Measurements from ENCODE around the gene SERGEF.
"Not testable (repeated sequence)": the region's sequence is repeated elsewhere in the genome, so short reads cannot be mapped to it uniquely, and the experiment has no call there.

SERGEF gene

GRCh38 chr11:17877886-17878285 lies 135.0 kb downstream of the SERGEF start:
- no peak for DNase-seq
- Histone ChIP-seq H3K36me3 (peaks cover 19% of the 10 kb centered on the region), H3K27me3 (ENCODE audit: insufficient read depth, low read depth, severe bottlenecking) (no peaks in the 10 kb centered on the region), H3K4me3 (ENCODE audit: low read depth, low read length) (no peak overlapping the region), H3K27ac (no peak overlapping the region), H3K9me3 (ENCODE audit: severe bottlenecking) (no peaks in the 10 kb centered on the region)
- no peak for TF ChIP-seq CTCF (IDR thresholded peaks at IDR 0.05; ENCODE audit: low read depth, low read length)

GRCh38 chr11:17876827-17877226 lies 136.0 kb downstream of the SERGEF start:
- peaks cover 21% of the 10 kb centered on the region for H3K36me3 ChIP-seq
- H3K9me3 ChIP-seq (ENCODE audit: severe bottlenecking): no peaks in the 10 kb centered on the region
- H3K27ac ChIP-seq: no peak overlapping the region
- no peak for TF ChIP-seq CTCF (IDR thresholded peaks at IDR 0.05; ENCODE audit: low read depth, low read length)
- H3K27me3 ChIP-seq (ENCODE audit: insufficient read depth, low read depth, severe bottlenecking): no peaks in the 10 kb centered on the region
- no peak for DNase-seq
- H3K4me3 ChIP-seq (ENCODE audit: low read depth, low read length): no peak overlapping the region

GRCh38 chr11:17875891-17876290 lies 137.0 kb downstream of the SERGEF start:
- DNase-seq: no peak
- Histone ChIP-seq H3K9me3 (ENCODE audit: severe bottlenecking) (no peaks in the 10 kb centered on the region), H3K36me3 (peaks cover 24% of the 10 kb centered on the region), H3K4me3 (ENCODE audit: low read depth, low read length) (no peak overlapping the region), H3K27ac (no peak overlapping the region), H3K27me3 (ENCODE audit: insufficient read depth, low read depth, severe bottlenecking) (no peaks in the 10 kb centered on the region)
- TF ChIP-seq CTCF (IDR thresholded peaks at IDR 0.05; ENCODE audit: low read depth, low read length): no peak

- no peaks in the 10 kb centered on the region for H3K27me3 ChIP-seq (ENCODE audit: insufficient read depth, low read depth, severe bottlenecking)
- H3K36me3 ChIP-seq: peaks cover 24% of the 10 kb centered on the region
- H3K4me3 ChIP-seq (ENCODE audit: low read depth, low read length): no peak overlapping the region
- no peaks in the 10 kb centered on the region for H3K9me3 ChIP-seq (ENCODE audit: severe bottlenecking)
- TF ChIP-seq CTCF (IDR thresholded peaks at IDR 0.05; ENCODE audit: low read depth, low read length): no peak
- no peak for DNase-seq
- H3K27ac ChIP-seq: no peak overlapping the region
These were observed 139.3 kb downstream of the SERGEF start for GRCh38 chr11:17873586-17873985.

GRCh38 chr11:17868398-17868797 lies 144.4 kb downstream of the SERGEF start:
- H3K36me3 ChIP-seq; H3K27me3 ChIP-seq (ENCODE audit: insufficient read depth, low read depth, severe bottlenecking); H3K4me3 ChIP-seq (ENCODE audit: low read depth, low read length); DNase-seq; H3K9me3 ChIP-seq (ENCODE audit: severe bottlenecking); H3K27ac ChIP-seq: not testable (repeated sequence)

GRCh38 chr11:17867341-17867740 lies 145.5 kb downstream of the SERGEF start:
- Histone ChIP-seq H3K36me3 (peaks cover 4% of the 10 kb centered on the region; the same call in 1 of the 2 replicates), H3K9me3 (ENCODE audit: severe bottlenecking) (no peaks in the 10 kb centered on the region), H3K4me3 (ENCODE audit: low read depth, low read length) (no peak overlapping the region), H3K27me3 (ENCODE audit: insufficient read depth, low read depth, severe bottlenecking) (no peaks in the 10 kb centered on the region), H3K27ac (no peak overlapping the region)
- no peak for TF ChIP-seq CTCF (IDR thresholded peaks at IDR 0.05; ENCODE audit: low read depth, low read length)
- no peak for DNase-seq

All from WERI-Rb-1 (cell line).